CD14-positive monocyte (primary cell): Measurements from ENCODE around the gene EPB41L5. TPM values are rescaled to one million over a fixed set of nuclear protein-coding genes. Genes with fewer than 3 reads are reported as not detected.

Experiments used
- DNase-seq, 3 donors: peaks; one replicate each; pipeline ENCODE4 v3.0.0-alpha.2; 2011 to 2022
- H2AFZ ChIP-seq: 2 replicates; pipeline ENCODE4 v1.6.0; 2012; ENCODE audit warnings: mild to moderate bottlenecking, low read depth, low read length, inconsistent platforms; ENCODE audit not compliant: insufficient read depth, poor library complexity, severe bottlenecking
- H3K27ac ChIP-seq, 2 donors: 1 replicate in 1 of 2; 2 replicates in 1 of 2; pipeline ENCODE4 v1.5.1; 2012 to 2013; ENCODE audit warnings: low read length in 2 of 2, control low read depth in 1 of 2, inconsistent platforms in 1 of 2, low read depth in 1 of 2, mild to moderate bottlenecking in 1 of 2
- H3K27me3 ChIP-seq, 2 donors: one replicate each; pipeline versions ENCODE4 v1.6.0 to v1.6.1; 2011 to 2013; ENCODE audit warnings: low read length in 2 of 2; ENCODE audit not compliant: control insufficient read depth in 2 of 2, insufficient read depth in 2 of 2
- H3K36me3 ChIP-seq, 2 donors: replicated peaks in 1 of 2; 1 replicate in 1 of 2; 2 replicates in 1 of 2; pipeline versions ENCODE4 v1.5.1 to v1.6.1; 2012 to 2013; ENCODE audit warnings: low read length in 2 of 2, control low read depth in 1 of 2, inconsistent platforms in 1 of 2, mild to moderate bottlenecking in 1 of 2; ENCODE audit not compliant: insufficient read depth in 2 of 2, control insufficient read depth in 1 of 2
- H3K4me1 ChIP-seq, 2 donors: 1 replicate in 1 of 2; 2 replicates in 1 of 2; pipeline versions ENCODE4 v1.5.1 to v1.6.1; 2012 to 2013; ENCODE audit warnings: low read length in 2 of 2, control low read depth in 1 of 2, inconsistent platforms in 1 of 2, mild to moderate bottlenecking in 1 of 2, moderate library complexity in 1 of 2; ENCODE audit not compliant: insufficient read depth in 2 of 2, control insufficient read depth in 1 of 2
- H3K4me2 ChIP-seq: replicated peaks from 2 replicates; pipeline ENCODE3; 2012; ENCODE audit warnings: low read length, moderate library complexity, mild to moderate bottlenecking; ENCODE audit not compliant: poor library complexity, severe bottlenecking; ENCODE audit errors: extremely low read depth
- H3K4me3 ChIP-seq, 3 experiments: fragments of 200-600 bp in 1 of 3; sonication (generic) in 1 of 3; replicated peaks in 1 of 3; 1 replicate in 2 of 3; 2 replicates in 1 of 3; pipeline ENCODE4 v1.5.1; 2011 to 2013; ENCODE audit warnings: low read length in 3 of 3, mild to moderate bottlenecking in 3 of 3, control low read depth in 2 of 3, low read depth in 2 of 3, inconsistent platforms in 1 of 3, moderate library complexity in 1 of 3
- H3K79me2 ChIP-seq: 2 replicates; pipeline ENCODE4 v1.6.0; 2012; ENCODE audit warnings: mild to moderate bottlenecking, control low read depth, inconsistent platforms, low read length, moderate library complexity; ENCODE audit not compliant: insufficient read depth
- H3K9ac ChIP-seq: 2 replicates; pipeline ENCODE4 v1.6.0; 2017; ENCODE audit warnings: low read length, mild to moderate bottlenecking; ENCODE audit not compliant: insufficient read depth, poor library complexity, severe bottlenecking
- H3K9me3 ChIP-seq, 2 donors: replicated peaks in 1 of 2; 1 replicate in 1 of 2; 2 replicates in 1 of 2; pipeline versions ENCODE4 v1.5.1 to v1.6.1; 2012 to 2013; ENCODE audit warnings: low read length in 2 of 2, control low read depth in 1 of 2; ENCODE audit not compliant: control insufficient read depth in 1 of 2, insufficient read depth in 1 of 2
- H4K20me1 ChIP-seq: 2 replicates; pipeline ENCODE4 v1.6.0; 2012; ENCODE audit warnings: mild to moderate bottlenecking, low read length, control low read depth, moderate library complexity; ENCODE audit not compliant: insufficient read depth
- H3K27ac Mint-ChIP-seq, 7 donors: one replicate each; pipeline ENCODE4 v1.8.0; 2020; ENCODE audit warnings: mild to moderate bottlenecking in 7 of 7, mixed read lengths in 7 of 7, moderate library complexity in 6 of 7, inconsistent platforms in 2 of 7
- H3K27me3 Mint-ChIP-seq, 3 donors: one replicate each; pipeline ENCODE4 v1.8.0; 2021 to 2022; ENCODE audit warnings: low read depth in 3 of 3, mild to moderate bottlenecking in 3 of 3, mixed read lengths in 3 of 3, moderate library complexity in 3 of 3, inconsistent platforms in 1 of 3
- H3K36me3 Mint-ChIP-seq, 2 donors: one replicate each; pipeline ENCODE4 v1.8.0; 2020; ENCODE audit warnings: mixed read lengths in 2 of 2, inconsistent platforms in 1 of 2, mild to moderate bottlenecking in 1 of 2
- H3K4me1 Mint-ChIP-seq: one replicate; pipeline ENCODE4 v1.8.0; 2020; ENCODE audit warnings: mild to moderate bottlenecking, mixed read lengths
- H3K4me3 Mint-ChIP-seq, 2 donors: one replicate each; pipeline ENCODE4 v1.8.0; 2020; ENCODE audit warnings: mild to moderate bottlenecking in 2 of 2, mixed read lengths in 2 of 2, moderate library complexity in 1 of 2
- H3K9me3 Mint-ChIP-seq, 7 donors: one replicate each; pipeline ENCODE4 v1.8.0; 2020 to 2022; ENCODE audit warnings: mixed read lengths in 7 of 7, mild to moderate bottlenecking in 6 of 7, moderate library complexity in 6 of 7, inconsistent platforms in 2 of 7
- WGBS: methylation state at CpG from one replicate; pipeline ENCODE4 v1.1.5; 2013; ENCODE audit warnings: missing lambda C conversion rate; ENCODE audit not compliant: insufficient coverage; 5-methylcytosine and 5-hydroxymethylcytosine counted together
- intact Hi-C, 2 donors: fragments of 100-400 bp; cut with micrococcal nuclease; formaldehyde crosslinking; loops; one replicate each; pipeline versions ENCODE4 v1.15.0 to v1.15.1; 2023
- polyA plus RNA-seq, 3 donors: library from polyadenylated mRNA; depleted of rRNA in 1 of 3; unstranded in 2 of 3; stranded (reverse) in 1 of 3; fragments of 300-500 nt in 2 of 3; fragments of >200 nt in 1 of 3; fragmentation: Illumina TruSeq in 2 of 3; gene quantifications; 1 replicate in 2 of 3; 2 replicates in 1 of 3; pipeline ENCODE4 v1.2.3, GENCODE V29; 2012 to 2021
- TF ChIP-seq, protein P1 (sequence below): fragments of 200-600 bp; IDR thresholded peaks from one replicate; pipeline ENCODE4 v1.8.0; 2022; ENCODE audit warnings: antibody characterized with exemption, mild to moderate bottlenecking

Gene EPB41L5
- polyA plus RNA-seq, 3 donors: 1.4 to 2.4 (median 2.0) TPM

GRCh38 chr2:120079647-120080046 lies 66.8 kb downstream of the EPB41L5 start:
- H3K4me1 ChIP-seq: no peaks in the 10 kb centered on the region
- intact Hi-C loops: no loop called here
- H2AFZ ChIP-seq: no peak overlapping the region
- no peak overlapping the region for H3K9ac ChIP-seq
- WGBS: no CpG with 5 or more reads among the region's 2 CpGs
- H3K27me3 ChIP-seq: no peaks in the 10 kb centered on the region
- H4K20me1 ChIP-seq: no peaks in the 10 kb centered on the region
- H3K9me3 ChIP-seq: no peaks in the 10 kb centered on the region
- peak overlapping the region in 1 of 7 donors; percentile 38 for H3K27ac Mint-ChIP-seq
- peaks cover 0 to 2% of the 10 kb centered on the region in 2 donors for H3K36me3 Mint-ChIP-seq
- TF ChIP-seq, protein P1, sequence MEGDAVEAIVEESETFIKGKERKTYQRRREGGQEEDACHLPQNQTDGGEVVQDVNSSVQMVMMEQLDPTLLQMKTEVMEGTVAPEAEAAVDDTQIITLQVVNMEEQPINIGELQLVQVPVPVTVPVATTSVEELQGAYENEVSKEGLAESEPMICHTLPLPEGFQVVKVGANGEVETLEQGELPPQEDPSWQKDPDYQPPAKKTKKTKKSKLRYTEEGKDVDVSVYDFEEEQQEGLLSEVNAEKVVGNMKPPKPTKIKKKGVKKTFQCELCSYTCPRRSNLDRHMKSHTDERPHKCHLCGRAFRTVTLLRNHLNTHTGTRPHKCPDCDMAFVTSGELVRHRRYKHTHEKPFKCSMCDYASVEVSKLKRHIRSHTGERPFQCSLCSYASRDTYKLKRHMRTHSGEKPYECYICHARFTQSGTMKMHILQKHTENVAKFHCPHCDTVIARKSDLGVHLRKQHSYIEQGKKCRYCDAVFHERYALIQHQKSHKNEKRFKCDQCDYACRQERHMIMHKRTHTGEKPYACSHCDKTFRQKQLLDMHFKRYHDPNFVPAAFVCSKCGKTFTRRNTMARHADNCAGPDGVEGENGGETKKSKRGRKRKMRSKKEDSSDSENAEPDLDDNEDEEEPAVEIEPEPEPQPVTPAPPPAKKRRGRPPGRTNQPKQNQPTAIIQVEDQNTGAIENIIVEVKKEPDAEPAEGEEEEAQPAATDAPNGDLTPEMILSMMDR: no peak
- no peak overlapping the region for H3K27ac ChIP-seq
- DNase-seq: no peak
- H3K36me3 ChIP-seq: no peaks in the 10 kb centered on the region
- no peak overlapping the region for H3K4me2 ChIP-seq
- no peak overlapping the region for H3K4me3 ChIP-seq
- H3K79me2 ChIP-seq: no peaks in the 10 kb centered on the region
- H3K27me3 Mint-ChIP-seq: peaks cover 0 to 1% (median 0%) of the 10 kb centered on the region in 3 donors
- no peaks in the 10 kb centered on the region for H3K4me1 Mint-ChIP-seq
- peaks cover 0 to 7% (median 4%) of the 10 kb centered on the region in 7 donors for H3K9me3 Mint-ChIP-seq
- no peak overlapping the region for H3K4me3 Mint-ChIP-seq

GRCh38 chr2:120091436-120091835 lies 78.6 kb downstream of the EPB41L5 start:
- no peak overlapping the region for H3K4me3 ChIP-seq
- Mint-ChIP-seq H3K4me1 (no peaks in the 10 kb centered on the region), H3K36me3 (no peaks in the 10 kb centered on the region), H3K4me3 (no peak overlapping the region), H3K27ac (no peak overlapping the region), H3K27me3 (no peaks in the 10 kb centered on the region), H3K9me3 (peaks cover 0 to under 1% (median 0%) of the 10 kb centered on the region in 7 donors)
- DNase-seq: no peak
- no peaks in the 10 kb centered on the region for H4K20me1 ChIP-seq
- TF ChIP-seq, protein P1: no peak
- no peaks in the 10 kb centered on the region for H3K9me3 ChIP-seq
- H3K36me3 ChIP-seq: no peaks in the 10 kb centered on the region
- WGBS: no CpG with 5 or more reads among the region's 3 CpGs
- no peak overlapping the region for H2AFZ ChIP-seq
- no peak overlapping the region for H3K9ac ChIP-seq
- no peak overlapping the region for H3K4me2 ChIP-seq
- no peak overlapping the region for H3K27ac ChIP-seq
- H3K4me1 ChIP-seq: no peaks in the 10 kb centered on the region
- intact Hi-C loops: no loop called here
- H3K79me2 ChIP-seq: no peaks in the 10 kb centered on the region
- H3K27me3 ChIP-seq: no peaks in the 10 kb centered on the region
